GM12801 (cell line): ENCODE results near the gene GSAP.

Experiments used
- CTCF ChIP-seq: IDR thresholded peaks from one replicate; pipeline ENCODE4 v1.5.1; 2011; ENCODE audit warnings: control low read depth; ENCODE audit not compliant: insufficient read length; ENCODE audit errors: extremely low read depth

GSAP gene

DNA sequence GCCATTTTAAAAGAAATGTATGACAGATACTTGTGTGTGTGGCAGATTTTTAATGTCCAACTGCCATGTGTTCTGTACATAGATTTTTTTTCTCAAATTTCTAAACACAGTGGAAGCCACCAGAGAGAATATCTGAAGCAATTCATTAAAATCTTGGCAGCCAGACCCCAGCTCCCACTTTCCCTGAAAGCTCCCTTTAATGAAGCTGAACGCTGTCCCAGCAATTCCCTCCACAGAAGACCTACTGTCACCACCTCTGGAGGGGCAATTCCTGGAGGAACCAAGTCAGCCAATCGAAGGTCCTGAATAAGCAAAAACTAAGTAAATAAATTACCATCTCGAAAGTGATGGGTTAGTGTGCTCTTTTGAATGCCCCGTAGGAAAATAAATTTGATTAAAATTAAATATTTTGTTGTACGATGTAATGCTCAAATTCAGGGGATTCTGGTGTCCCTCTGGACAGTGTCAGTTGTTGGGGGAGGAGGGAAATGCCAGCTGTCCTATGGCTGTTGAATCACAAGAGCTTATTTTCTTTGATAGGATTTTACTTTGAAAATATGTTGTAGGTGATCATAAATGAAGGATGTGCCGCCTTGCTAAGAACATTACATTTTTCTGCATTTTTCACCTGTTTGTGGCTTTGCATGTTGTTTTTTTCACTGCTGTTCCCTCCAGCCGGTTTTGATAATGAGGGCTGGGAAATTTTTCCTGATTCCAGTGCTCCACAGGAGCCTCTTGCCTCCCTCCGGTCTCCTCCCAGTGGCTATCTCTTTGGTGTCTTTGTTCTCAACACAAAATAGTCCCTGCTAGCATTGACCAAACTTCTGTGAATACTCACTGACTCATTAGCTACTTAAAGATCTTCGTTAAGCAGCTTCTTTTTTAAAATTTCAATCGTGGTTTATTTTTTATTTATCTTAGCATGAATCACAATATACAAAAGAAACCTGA, 9.2 kb upstream of the GSAP start:
- no peak for TF ChIP-seq CTCF

DNA sequence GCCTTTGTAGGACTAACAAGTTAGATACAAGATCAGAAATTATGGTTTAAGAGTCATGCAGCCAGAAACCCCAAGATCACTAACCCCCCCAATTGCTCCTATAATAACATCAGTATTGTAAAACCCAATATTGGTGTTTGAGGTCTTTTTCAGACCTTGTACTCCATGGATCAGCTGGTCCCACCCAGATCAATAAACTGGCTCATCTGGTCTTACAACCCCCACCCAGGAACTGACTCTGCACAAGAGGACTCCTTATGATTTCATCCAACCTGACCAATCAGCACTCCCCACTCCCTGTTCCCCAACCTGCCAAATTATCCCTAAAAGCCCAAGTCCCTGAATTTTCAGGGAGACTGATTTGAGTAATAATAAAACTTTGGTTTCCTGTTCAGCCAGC, 6.4 kb upstream of the GSAP start:
- TF ChIP-seq CTCF, result no peak

- TF ChIP-seq CTCF, result no peak
These were observed 5.0 kb upstream of the GSAP start for GRCh38 chr7:77420986-77421672.

DNA sequence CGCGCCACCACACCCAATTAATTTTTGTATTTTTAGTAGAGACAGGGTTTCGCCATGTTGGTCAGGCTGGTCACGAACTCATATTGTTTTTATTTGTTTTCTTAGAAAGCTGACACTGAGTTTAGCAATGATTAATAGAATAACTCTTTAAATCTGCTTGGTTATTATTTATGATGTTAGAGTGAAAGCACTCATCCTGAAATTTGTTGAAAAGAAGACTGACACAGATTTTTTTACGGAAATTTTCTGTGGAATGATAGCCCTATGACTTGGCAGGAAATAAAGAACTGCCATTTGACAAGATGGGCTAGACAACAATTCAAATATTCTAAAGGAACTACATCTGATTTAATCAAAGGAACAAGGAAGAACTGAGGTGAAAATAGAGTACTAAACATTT, 4.3 kb upstream of the GSAP start:
- no peak for TF ChIP-seq CTCF

DNA sequence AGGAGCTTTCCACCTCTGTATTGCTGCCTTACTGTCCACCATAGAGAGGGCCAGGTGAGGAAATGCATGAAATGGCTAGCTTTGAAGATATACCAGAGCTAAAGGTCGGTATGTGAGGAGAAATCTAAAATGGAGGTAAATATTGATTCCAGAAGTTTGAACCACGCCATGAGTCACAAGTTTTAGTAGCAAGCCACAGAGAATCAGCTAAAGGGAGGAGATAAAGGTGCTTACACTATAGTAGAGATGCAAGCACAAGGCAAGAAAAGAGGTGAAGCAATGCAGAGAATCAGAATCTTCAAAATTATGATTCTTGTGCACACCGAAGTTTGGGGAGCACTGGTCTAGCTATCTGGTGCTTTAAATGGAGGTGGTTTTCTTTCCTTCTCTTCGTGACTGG, 3.0 kb upstream of the GSAP start:
- TF ChIP-seq CTCF, result no peak

DNA sequence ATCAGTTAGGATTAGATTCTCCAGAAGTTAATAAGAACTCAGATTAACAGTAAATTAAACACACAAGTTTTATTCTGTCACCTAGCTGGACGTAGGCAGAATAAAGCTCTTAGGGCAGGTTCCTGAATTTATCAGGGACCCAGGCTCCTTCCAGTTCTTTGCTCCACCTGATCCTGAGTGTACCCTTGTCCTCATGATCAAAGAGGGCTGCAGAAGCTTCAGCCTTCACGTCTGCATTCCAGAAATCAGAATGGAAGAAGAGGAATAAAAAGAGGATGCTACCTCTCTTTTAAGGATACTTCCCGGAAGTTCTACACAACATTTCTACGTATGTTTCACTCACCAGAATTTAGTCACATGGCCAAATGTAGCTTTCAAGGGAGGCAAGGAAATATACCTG, 1.7 kb upstream of the GSAP start:
- TF ChIP-seq CTCF, result no peak

GRCh38 chr7:77416621-77417371, 647 bp upstream of the GSAP start:
- TF ChIP-seq CTCF, result no peak
